K562 (cell line): Measurements from ENCODE around the gene MYO9A. TPM values are rescaled to one million over a fixed set of nuclear protein-coding genes. Genes with fewer than 3 reads are reported as not detected.

Experiments used
- PHF8 ChIP-seq: fragments of 200-600 bp; sonication (generic); IDR thresholded peaks from 2 replicates; pipeline ENCODE4 v1.6.1; 2012; ENCODE audit warnings: mixed run types, mild to moderate bottlenecking, inconsistent platforms, low read length, moderate library complexity, borderline replicate concordance
- polyA plus RNA-seq, 8 experiments: library from polyadenylated mRNA; depleted of rRNA in 4 of 8; stranded (reverse) in 5 of 8; unstranded in 3 of 8; fragments of >200 nt; fragmentation: Nextera tagmentation in 2 of 8; fragmentation: Illumina TruSeq in 1 of 8; extraction: Ambion mirVana in 2 of 8; extraction: Trizol in 1 of 8; gene quantifications; 2 replicates each; pipeline versions ENCODE4 v1.2.1 to v1.2.3, GENCODE V29; 2011 to 2014; ENCODE audit warnings: inconsistent platforms in 1 of 8, missing spikeins in 1 of 8
- total RNA-seq, 7 experiments: library from RNA; depleted of rRNA in 6 of 7; stranded (reverse); fragments of >200 nt in 6 of 7; fragmentation: Illumina TruSeq in 2 of 7; extraction: Trizol in 2 of 7; gene quantifications; 2 replicates each; pipeline versions ENCODE4 v1.2.1 to v1.2.3, GENCODE V29; 2011 to 2021; ENCODE audit warnings: low replicate concordance in 1 of 7
- TF ChIP-seq, protein P1 (sequence below): IDR thresholded peaks from 3 replicates; pipeline ENCODE4 v1.6.1; 2011; ENCODE audit warnings: borderline replicate concordance, mild to moderate bottlenecking, moderate library complexity; ENCODE audit not compliant: insufficient read length; ENCODE audit errors: extremely low read depth
- TF ChIP-seq, protein P2 (sequence below): sonication (generic); formaldehyde crosslinking; IDR thresholded peaks from 2 replicates; pipeline ENCODE4 v1.8.0; 2023; ENCODE audit warnings: mild to moderate bottlenecking, missing genetic modification reagents

MYO9A gene
- total and polyA plus RNA-seq, 9 of the 15 experiments (the other 6 are each of a cell fraction or from before 2014, with no cell fraction given), result 1.9 to 15.4 (median 5.8) TPM

- TF ChIP-seq PHF8, result no peak
- TF ChIP-seq, protein P1, sequence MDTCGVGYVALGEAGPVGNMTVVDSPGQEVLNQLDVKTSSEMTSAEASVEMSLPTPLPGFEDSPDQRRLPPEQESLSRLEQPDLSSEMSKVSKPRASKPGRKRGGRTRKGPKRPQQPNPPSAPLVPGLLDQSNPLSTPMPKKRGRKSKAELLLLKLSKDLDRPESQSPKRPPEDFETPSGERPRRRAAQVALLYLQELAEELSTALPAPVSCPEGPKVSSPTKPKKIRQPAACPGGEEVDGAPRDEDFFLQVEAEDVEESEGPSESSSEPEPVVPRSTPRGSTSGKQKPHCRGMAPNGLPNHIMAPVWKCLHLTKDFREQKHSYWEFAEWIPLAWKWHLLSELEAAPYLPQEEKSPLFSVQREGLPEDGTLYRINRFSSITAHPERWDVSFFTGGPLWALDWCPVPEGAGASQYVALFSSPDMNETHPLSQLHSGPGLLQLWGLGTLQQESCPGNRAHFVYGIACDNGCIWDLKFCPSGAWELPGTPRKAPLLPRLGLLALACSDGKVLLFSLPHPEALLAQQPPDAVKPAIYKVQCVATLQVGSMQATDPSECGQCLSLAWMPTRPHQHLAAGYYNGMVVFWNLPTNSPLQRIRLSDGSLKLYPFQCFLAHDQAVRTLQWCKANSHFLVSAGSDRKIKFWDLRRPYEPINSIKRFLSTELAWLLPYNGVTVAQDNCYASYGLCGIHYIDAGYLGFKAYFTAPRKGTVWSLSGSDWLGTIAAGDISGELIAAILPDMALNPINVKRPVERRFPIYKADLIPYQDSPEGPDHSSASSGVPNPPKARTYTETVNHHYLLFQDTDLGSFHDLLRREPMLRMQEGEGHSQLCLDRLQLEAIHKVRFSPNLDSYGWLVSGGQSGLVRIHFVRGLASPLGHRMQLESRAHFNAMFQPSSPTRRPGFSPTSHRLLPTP, result no peak
- TF ChIP-seq, protein P2, sequence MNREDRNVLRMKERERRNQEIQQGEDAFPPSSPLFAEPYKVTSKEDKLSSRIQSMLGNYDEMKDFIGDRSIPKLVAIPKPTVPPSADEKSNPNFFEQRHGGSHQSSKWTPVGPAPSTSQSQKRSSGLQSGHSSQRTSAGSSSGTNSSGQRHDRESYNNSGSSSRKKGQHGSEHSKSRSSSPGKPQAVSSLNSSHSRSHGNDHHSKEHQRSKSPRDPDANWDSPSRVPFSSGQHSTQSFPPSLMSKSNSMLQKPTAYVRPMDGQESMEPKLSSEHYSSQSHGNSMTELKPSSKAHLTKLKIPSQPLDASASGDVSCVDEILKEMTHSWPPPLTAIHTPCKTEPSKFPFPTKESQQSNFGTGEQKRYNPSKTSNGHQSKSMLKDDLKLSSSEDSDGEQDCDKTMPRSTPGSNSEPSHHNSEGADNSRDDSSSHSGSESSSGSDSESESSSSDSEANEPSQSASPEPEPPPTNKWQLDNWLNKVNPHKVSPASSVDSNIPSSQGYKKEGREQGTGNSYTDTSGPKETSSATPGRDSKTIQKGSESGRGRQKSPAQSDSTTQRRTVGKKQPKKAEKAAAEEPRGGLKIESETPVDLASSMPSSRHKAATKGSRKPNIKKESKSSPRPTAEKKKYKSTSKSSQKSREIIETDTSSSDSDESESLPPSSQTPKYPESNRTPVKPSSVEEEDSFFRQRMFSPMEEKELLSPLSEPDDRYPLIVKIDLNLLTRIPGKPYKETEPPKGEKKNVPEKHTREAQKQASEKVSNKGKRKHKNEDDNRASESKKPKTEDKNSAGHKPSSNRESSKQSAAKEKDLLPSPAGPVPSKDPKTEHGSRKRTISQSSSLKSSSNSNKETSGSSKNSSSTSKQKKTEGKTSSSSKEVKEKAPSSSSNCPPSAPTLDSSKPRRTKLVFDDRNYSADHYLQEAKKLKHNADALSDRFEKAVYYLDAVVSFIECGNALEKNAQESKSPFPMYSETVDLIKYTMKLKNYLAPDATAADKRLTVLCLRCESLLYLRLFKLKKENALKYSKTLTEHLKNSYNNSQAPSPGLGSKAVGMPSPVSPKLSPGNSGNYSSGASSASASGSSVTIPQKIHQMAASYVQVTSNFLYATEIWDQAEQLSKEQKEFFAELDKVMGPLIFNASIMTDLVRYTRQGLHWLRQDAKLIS (CRISPR knock-in tag), result no peak
- TF ChIP-seq, all 486 proteins: peak for 0
Measured at GRCh38 chr15:72147418-72147817, 29.5 kb upstream of the MYO9A start (continued).
